Uterus (tissue), 4 donors: ENCODE results near the gene ARHGAP10. TPM values are rescaled to one million over a fixed set of nuclear protein-coding genes. Genes with fewer than 3 reads are reported as not detected.

ENCODE experiments used
- DNase-seq, 2 donors: peaks; one replicate each; pipeline ENCODE4 v3.0.0-alpha.2; 2019 to 2020
- H3K27ac ChIP-seq, 2 donors: fragments of 200-600 bp; sonication (generic); 1 replicate in 1 of 2; 2 replicates in 1 of 2; pipeline ENCODE4 v1.5.1; 2016 to 2018
- H3K27me3 ChIP-seq, 2 donors: fragments of 200-600 bp; sonication (generic); one replicate each; pipeline ENCODE4 v1.5.1; 2018 to 2019; ENCODE audit warnings: control low read depth in 1 of 2
- H3K36me3 ChIP-seq, 2 donors: fragments of 200-600 bp; sonication (generic); one replicate each; pipeline ENCODE4 v1.5.1; 2019; ENCODE audit warnings: control low read depth in 1 of 2
- H3K4me1 ChIP-seq, 2 donors: fragments of 200-600 bp; sonication (generic); one replicate each; pipeline ENCODE4 v1.5.1; 2018 to 2019; ENCODE audit warnings: control low read depth in 1 of 2
- H3K4me3 ChIP-seq, 2 donors: fragments of 200-600 bp; sonication (generic); 1 replicate in 1 of 2; 2 replicates in 1 of 2; pipeline ENCODE4 v1.5.1; 2018 to 2019; ENCODE audit warnings: mild to moderate bottlenecking in 1 of 2
- H3K9me3 ChIP-seq, 2 donors: fragments of 200-600 bp; sonication (generic); one replicate each; pipeline ENCODE4 v1.5.1; 2019; ENCODE audit warnings: control low read depth in 1 of 2
- POLR2A ChIP-seq, 2 donors: fragments of 450-650 bp; IDR thresholded peaks; one replicate each; pipeline ENCODE4 v1.6.1; 2016; ENCODE audit warnings: antibody characterized with exemption in 2 of 2, mild to moderate bottlenecking in 1 of 2, moderate library complexity in 1 of 2
- intact Hi-C: fragments of 100-400 bp; cut with DNase I; formaldehyde crosslinking; loops from one replicate; pipeline ENCODE4 v1.15.1; 2023; ENCODE audit warnings: low total_unique reads
- total RNA-seq, 4 donors: library from RNA; depleted of rRNA in 3 of 4; stranded (reverse); fragments of >200 nt in 3 of 4; gene quantifications; one replicate each; pipeline versions ENCODE4 v1.1.0 to v1.2.4, GENCODE V29; 2014 to 2023
- TF ChIP-seq, protein P1 (sequence below), 4 experiments: fragments of 200-600 bp in 2 of 4; fragments of 450-650 bp in 2 of 4; sonication (generic) in 2 of 4; IDR thresholded peaks; one replicate each; pipeline ENCODE4 v1.5.1; 2016 to 2019; ENCODE audit warnings: antibody characterized with exemption in 4 of 4, mild to moderate bottlenecking in 2 of 4, moderate library complexity in 1 of 4
- donor health status: DM: yes; HTN: yes; CAD: no.

ARHGAP10 gene
- total RNA-seq, 4 donors from 2014 or later: 25.1 to 94.4 (median 54.4) TPM

- H3K27me3 ChIP-seq: no peaks in the 10 kb centered on the region
- intact Hi-C loops: no loop called here
- H3K36me3 ChIP-seq: no peaks in the 10 kb centered on the region
- H3K4me3 ChIP-seq: no peak overlapping the region
- H3K27ac ChIP-seq: no peak overlapping the region
- TF ChIP-seq, protein P1, sequence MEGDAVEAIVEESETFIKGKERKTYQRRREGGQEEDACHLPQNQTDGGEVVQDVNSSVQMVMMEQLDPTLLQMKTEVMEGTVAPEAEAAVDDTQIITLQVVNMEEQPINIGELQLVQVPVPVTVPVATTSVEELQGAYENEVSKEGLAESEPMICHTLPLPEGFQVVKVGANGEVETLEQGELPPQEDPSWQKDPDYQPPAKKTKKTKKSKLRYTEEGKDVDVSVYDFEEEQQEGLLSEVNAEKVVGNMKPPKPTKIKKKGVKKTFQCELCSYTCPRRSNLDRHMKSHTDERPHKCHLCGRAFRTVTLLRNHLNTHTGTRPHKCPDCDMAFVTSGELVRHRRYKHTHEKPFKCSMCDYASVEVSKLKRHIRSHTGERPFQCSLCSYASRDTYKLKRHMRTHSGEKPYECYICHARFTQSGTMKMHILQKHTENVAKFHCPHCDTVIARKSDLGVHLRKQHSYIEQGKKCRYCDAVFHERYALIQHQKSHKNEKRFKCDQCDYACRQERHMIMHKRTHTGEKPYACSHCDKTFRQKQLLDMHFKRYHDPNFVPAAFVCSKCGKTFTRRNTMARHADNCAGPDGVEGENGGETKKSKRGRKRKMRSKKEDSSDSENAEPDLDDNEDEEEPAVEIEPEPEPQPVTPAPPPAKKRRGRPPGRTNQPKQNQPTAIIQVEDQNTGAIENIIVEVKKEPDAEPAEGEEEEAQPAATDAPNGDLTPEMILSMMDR (IDR thresholded peaks at IDR 0.05): no peak
- no peak for TF ChIP-seq POLR2A (IDR thresholded peaks at IDR 0.05)
- no peak for DNase-seq
- no peaks in the 10 kb centered on the region for H3K9me3 ChIP-seq
- H3K4me1 ChIP-seq: no peaks in the 10 kb centered on the region
Measured at GRCh38 chr4:147689067-147689466, 42.8 kb upstream of the ARHGAP10 start.

GRCh38 chr4:147691820-147692219 lies 40.1 kb upstream of the ARHGAP10 start:
- Histone ChIP-seq H3K9me3 (no peaks in the 10 kb centered on the region), H3K36me3 (no peaks in the 10 kb centered on the region), H3K4me3 (no peak overlapping the region), H3K27ac (no peak overlapping the region), H3K27me3 (no peaks in the 10 kb centered on the region), H3K4me1 (no peaks in the 10 kb centered on the region)
- DNase-seq: no peak
- intact Hi-C loops: no loop called here
- no peak for TF ChIP-seq POLR2A (IDR thresholded peaks at IDR 0.05)
- TF ChIP-seq, protein P1 (IDR thresholded peaks at IDR 0.05): no peak

- TF ChIP-seq POLR2A (IDR thresholded peaks at IDR 0.05): no peak
- TF ChIP-seq, protein P1 (IDR thresholded peaks at IDR 0.05): no peak
- Histone ChIP-seq H3K4me1 (no peaks in the 10 kb centered on the region), H3K27me3 (no peaks in the 10 kb centered on the region), H3K9me3 (no peaks in the 10 kb centered on the region), H3K36me3 (no peaks in the 10 kb centered on the region), H3K4me3 (no peak overlapping the region), H3K27ac (no peak overlapping the region)
- DNase-seq: no peak
- intact Hi-C loops: no loop called here
Measured at GRCh38 chr4:147693218-147693617, 38.7 kb upstream of the ARHGAP10 start.

GRCh38 chr4:147696866-147697265 lies 35.0 kb upstream of the ARHGAP10 start:
- Histone ChIP-seq H3K4me3 (no peak overlapping the region), H3K4me1 (no peaks in the 10 kb centered on the region), H3K27ac (no peak overlapping the region), H3K27me3 (no peaks in the 10 kb centered on the region), H3K36me3 (no peaks in the 10 kb centered on the region), H3K9me3 (no peaks in the 10 kb centered on the region)
- no peak for TF ChIP-seq POLR2A (IDR thresholded peaks at IDR 0.05)
- TF ChIP-seq, protein P1 (IDR thresholded peaks at IDR 0.05): no peak
- intact Hi-C loops: no loop called here
- no peak for DNase-seq

GRCh38 chr4:147704846-147705245 lies 27.0 kb upstream of the ARHGAP10 start:
- Histone ChIP-seq H3K9me3 (no peaks in the 10 kb centered on the region), H3K27ac (no peak overlapping the region), H3K27me3 (no peaks in the 10 kb centered on the region), H3K4me3 (no peak overlapping the region), H3K4me1 (no peaks in the 10 kb centered on the region), H3K36me3 (no peaks in the 10 kb centered on the region)
- no peak for TF ChIP-seq POLR2A (IDR thresholded peaks at IDR 0.05)
- TF ChIP-seq, protein P1 (IDR thresholded peaks at IDR 0.05): no peak
- intact Hi-C loops: loop anchor here (5.0 kb wide), 1 partner anchor 167 kb away; no protein-coding TSS in a partner anchor
- DNase-seq: no peak
